H1 (cell line): ENCODE results near the gene PDE8B.

Experiments
- CTCF ChIP-seq, 3 experiments: IDR thresholded peaks; 1 replicate in 2 of 3; 2 replicates in 1 of 3; pipeline versions ENCODE4 v1.5.1 to v1.6.1; 2011; ENCODE audit warnings: low read length in 3 of 3, mild to moderate bottlenecking in 3 of 3, inconsistent platforms in 2 of 3, low read depth in 1 of 3, moderate library complexity in 1 of 3; ENCODE audit not compliant: insufficient read depth in 1 of 3; ENCODE audit errors: control extremely low read depth in 1 of 3
- EP300 ChIP-seq, 2 experiments: IDR thresholded peaks; 1 replicate in 1 of 2; 2 replicates in 1 of 2; pipeline ENCODE4 v1.6.1; 2011 to 2012; ENCODE audit warnings: low read depth in 2 of 2, low read length in 2 of 2, mild to moderate bottlenecking in 2 of 2, borderline replicate concordance in 1 of 2, inconsistent platforms in 1 of 2, moderate library complexity in 1 of 2
- JUN ChIP-seq: IDR thresholded peaks from 2 replicates; pipeline ENCODE4 v1.6.1; 2011; ENCODE audit warnings: low read depth, mild to moderate bottlenecking, improper control_type of control experiment, low read length
- JUND ChIP-seq: IDR thresholded peaks from 2 replicates; pipeline ENCODE4 v1.6.1; 2011; ENCODE audit warnings: mild to moderate bottlenecking, improper control_type of control experiment, low read length
- SUZ12 ChIP-seq: fragments of 200-600 bp; sonication (generic); IDR thresholded peaks from 2 replicates; pipeline ENCODE4 v1.6.1; 2012; ENCODE audit warnings: mild to moderate bottlenecking, inconsistent platforms, low read length, moderate library complexity, mixed read lengths

GRCh38 chr5:77312413-77312812 lies 101.9 kb downstream of the PDE8B start:
- TF ChIP-seq CTCF (IDR thresholded peaks at IDR 0.05; ENCODE audit: control extremely low read depth in 1 of 3, insufficient read depth in 1 of 3, low read depth in 1 of 3, low read length in 3 of 3) (no peak), EP300 (IDR thresholded peaks at IDR 0.05; ENCODE audit: borderline replicate concordance in 1 of 2, low read depth in 2 of 2, low read length in 2 of 2) (no peak), JUND (no peak), JUN (no peak), SUZ12 (no peak)
